Common myeloid progenitor, CD34-positive (primary cell): Measurements from ENCODE around the gene IBA57.
"Not testable (repeated sequence)": the region's sequence is repeated elsewhere in the genome, so short reads cannot be mapped to it uniquely, and the experiment has no call there.

Experiments
- CTCF ChIA-PET: fragments of 350-600 bp; sonication (Branson Sonifier 250); formaldehyde crosslinking; loops from one replicate; lab custom pipeline; 2021; ENCODE audit warnings: antibody characterized with exemption; lab: Charles Lee
- POLR2A ChIA-PET: fragments of 350-600 bp; sonication (Branson Sonifier 250); formaldehyde crosslinking; loops from one replicate; lab custom pipeline; 2021; ENCODE audit warnings: antibody characterized with exemption; lab: Charles Lee
- DNase-seq, 3 donors: peaks; one replicate each; pipeline versions ENCODE4 v3.0.0 to v3.0.0-alpha.2; 2013
- H3K27ac ChIP-seq, 2 experiments: 1 replicate in 1 of 2; 2 replicates in 1 of 2; pipeline ENCODE4 v1.7.0; 2013; ENCODE audit warnings: inconsistent platforms in 2 of 2, low read length in 2 of 2, mild to moderate bottlenecking in 2 of 2, low read depth in 1 of 2, moderate library complexity in 1 of 2; ENCODE audit not compliant: severe bottlenecking in 2 of 2, insufficient read depth in 1 of 2, poor library complexity in 1 of 2
- H3K27me3 ChIP-seq, 5 experiments: replicated peaks in 2 of 5; 1 replicate in 3 of 5; 2 replicates in 2 of 5; pipeline versions ENCODE4 v1.6.1 to v1.7.0; 2013; ENCODE audit warnings: low read length in 4 of 5, mild to moderate bottlenecking in 2 of 5, moderate library complexity in 2 of 5, inconsistent platforms in 1 of 5; ENCODE audit not compliant: insufficient read depth in 5 of 5, control insufficient read depth in 4 of 5
- H3K36me3 ChIP-seq, 4 experiments: 1 replicate in 2 of 4; 2 replicates in 2 of 4; pipeline versions ENCODE4 v1.6.1 to v1.7.0; 2013; ENCODE audit warnings: low read length in 3 of 4, control low read depth in 1 of 4, mild to moderate bottlenecking in 1 of 4; ENCODE audit not compliant: control insufficient read depth in 4 of 4, insufficient read depth in 4 of 4
- H3K4me1 ChIP-seq, 4 experiments: 1 replicate in 3 of 4; 2 replicates in 1 of 4; pipeline versions ENCODE4 v1.6.1 to v1.7.1; 2013; ENCODE audit warnings: low read length in 3 of 4, mild to moderate bottlenecking in 3 of 4, control low read depth in 1 of 4, inconsistent platforms in 1 of 4, moderate library complexity in 1 of 4; ENCODE audit not compliant: control insufficient read depth in 4 of 4, insufficient read depth in 4 of 4; ENCODE audit errors: control extremely low read depth in 1 of 4
- H3K4me3 ChIP-seq, 7 experiments: 1 replicate in 4 of 7; 2 replicates in 3 of 7; pipeline versions ENCODE4 v1.5.1 to v1.7.0; 2013; ENCODE audit warnings: mild to moderate bottlenecking in 7 of 7, low read length in 6 of 7, moderate library complexity in 6 of 7, inconsistent platforms in 2 of 7, low read depth in 2 of 7, control low read depth in 1 of 7; ENCODE audit not compliant: insufficient read depth in 4 of 7, control insufficient read depth in 1 of 7; ENCODE audit errors: extremely low read depth in 1 of 7
- H3K9me3 ChIP-seq, 5 experiments: 1 replicate in 4 of 5; 2 replicates in 1 of 5; pipeline versions ENCODE4 v1.6.1 to v1.7.1; 2013; ENCODE audit warnings: low read length in 4 of 5, mild to moderate bottlenecking in 2 of 5, inconsistent platforms in 1 of 5, low read depth in 1 of 5, moderate library complexity in 1 of 5; ENCODE audit not compliant: control insufficient read depth in 4 of 5, insufficient read depth in 2 of 5; ENCODE audit errors: control extremely low read depth in 1 of 5
- WGBS: methylation state at CpG from one replicate; pipeline ENCODE4 v1.1.5; 2013; ENCODE audit not compliant: insufficient coverage; 5-methylcytosine and 5-hydroxymethylcytosine counted together

Gene IBA57

GRCh38 chr1:228171221-228171891 is 5.8 kb downstream of the IBA57 start:
- H3K27me3 ChIP-seq = no peaks in the 10 kb centered on the region
- DNase-seq = no peak
- ChIA-PET CTCF (interaction anchor here (0.6 to 1.5 kb wide), 5 partner anchors 15 to 41 kb away, joined by 3 to 4 read pairs (median 3); partner anchors contain the start of gene GJC2), POLR2A (no interaction called here)
- H3K36me3 ChIP-seq = peaks cover 0 to 16% (median 4%) of the 10 kb centered on the region in 4 experiments
- H3K9me3 ChIP-seq = no peaks in the 10 kb centered on the region
- peaks cover 3 to 12% (median 9%) of the 10 kb centered on the region in 4 experiments for H3K4me1 ChIP-seq
- 87% methylated on average over 9 of the region's 10 CpGs for WGBS
- no peak overlapping the region for H3K4me3 ChIP-seq
- no peak overlapping the region for H3K27ac ChIP-seq

GRCh38 chr1:228172591-228173527 is 7.3 kb downstream of the IBA57 start:
- H3K27ac ChIP-seq = no peak overlapping the region
- peaks cover 0 to 16% (median 4%) of the 10 kb centered on the region in 4 experiments for H3K36me3 ChIP-seq
- 95% methylated on average over 17 of the region's 21 CpGs for WGBS
- H3K27me3 ChIP-seq = no peaks in the 10 kb centered on the region
- H3K4me3 ChIP-seq = no peak overlapping the region
- ChIA-PET POLR2A (no interaction called here), CTCF (no interaction called here)
- peaks cover 0 to 17% (median 9%) of the 10 kb centered on the region in 4 experiments for H3K4me1 ChIP-seq
- H3K9me3 ChIP-seq = no peaks in the 10 kb centered on the region
- DNase-seq = no peak

- Histone ChIP-seq H3K36me3 (peaks cover 0 to 16% (median 4%) of the 10 kb centered on the region in 4 experiments), H3K4me1 (peaks cover 0 to 27% (median 16%) of the 10 kb centered on the region in 4 experiments)
- peak in 1 of 3 donors; percentile 41 for DNase-seq
- POLR2A ChIA-PET, H3K27ac ChIP-seq, H3K27me3 ChIP-seq, H3K4me3 ChIP-seq, H3K9me3 ChIP-seq, CTCF ChIA-PET: not testable (repeated sequence)
- WGBS = 91% methylated on average over 16 of the region's 69 CpGs
These were observed 8.2 kb downstream of the IBA57 start for GRCh38 chr1:228173528-228174481.

GRCh38 chr1:228174482-228175315 is 9.1 kb downstream of the IBA57 start:
- no peaks in the 10 kb centered on the region for H3K9me3 ChIP-seq
- H3K4me3 ChIP-seq = no peak overlapping the region
- DNase-seq = peak in 2 of 3 donors; percentile 49 to 62
- H3K4me1 ChIP-seq = peaks cover 4 to 36% (median 25%) of the 10 kb centered on the region in 4 experiments
- no peaks in the 10 kb centered on the region for H3K27me3 ChIP-seq
- peaks cover 0 to 16% (median 4%) of the 10 kb centered on the region in 4 experiments for H3K36me3 ChIP-seq
- ChIA-PET CTCF (no interaction called here), POLR2A (no interaction called here)
- 91% methylated on average over 52 of the region's 52 CpGs for WGBS
- H3K27ac ChIP-seq = no peak overlapping the region

GRCh38 chr1:228175316-228176023 is 9.9 kb downstream of the IBA57 start:
- Histone ChIP-seq H3K4me1 (peaks cover 4 to 41% (median 27%) of the 10 kb centered on the region in 4 experiments), H3K27ac (peak overlapping the region in 1 of 2 experiments; percentile 12), H3K36me3 (peaks cover 0 to 16% (median 4%) of the 10 kb centered on the region in 4 experiments), H3K9me3 (no peaks in the 10 kb centered on the region), H3K27me3 (no peaks in the 10 kb centered on the region), H3K4me3 (no peak overlapping the region)
- DNase-seq = no peak
- POLR2A ChIA-PET = interaction anchor here (1.4 kb wide), 1 partner anchor 9 kb away, joined by 7 read pairs; no protein-coding TSS in a partner anchor
- CTCF ChIA-PET = interaction anchor here (7.5 kb wide), 1 partner anchor 9 kb away, joined by 51 read pairs; the partner anchor contains the start of gene IBA57
- 88% methylated on average over 18 of the region's 18 CpGs for WGBS
